SHP77 (cell line): ENCODE results near the gene APOL1.
"Not testable (repeated sequence)": the region's sequence is repeated elsewhere in the genome, so short reads cannot be mapped to it uniquely, and the experiment has no call there.

Experiments
- DNase-seq, 2 experiments: peaks; one replicate each; lab custom pipeline; 2025; lab: John Stamatoyannopoulos, UW

The APOL1 gene

DNA sequence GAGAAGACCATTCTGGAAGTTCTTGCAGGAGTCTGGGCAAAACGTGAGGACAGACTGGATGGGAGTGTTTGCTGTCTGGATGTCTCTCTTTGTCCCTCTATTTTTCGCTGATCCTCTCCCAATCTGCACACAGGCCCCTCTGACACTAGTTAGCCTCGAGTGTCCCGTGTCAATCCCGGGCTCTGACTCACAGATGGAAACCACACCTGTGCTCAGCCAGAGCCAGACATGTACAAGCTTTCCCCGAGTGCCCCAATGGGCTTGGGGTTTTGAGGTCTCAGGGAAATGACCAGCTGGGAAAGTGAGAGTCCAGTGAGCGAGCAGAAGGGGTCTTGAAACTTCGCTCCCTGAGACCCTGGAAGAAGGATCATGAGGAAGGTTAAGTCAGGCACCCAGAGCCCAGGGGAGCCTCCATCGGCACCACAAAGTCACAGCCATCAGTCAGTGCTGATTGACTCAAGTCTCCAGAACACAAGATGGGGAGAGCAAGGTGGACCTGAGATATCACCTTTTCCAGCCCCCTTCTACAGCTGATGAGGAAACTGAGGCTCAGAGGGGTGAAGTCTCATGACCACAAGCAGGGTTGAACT, 27.5 kb upstream of the APOL1 start:
- DNase-seq: no peak

DNA sequence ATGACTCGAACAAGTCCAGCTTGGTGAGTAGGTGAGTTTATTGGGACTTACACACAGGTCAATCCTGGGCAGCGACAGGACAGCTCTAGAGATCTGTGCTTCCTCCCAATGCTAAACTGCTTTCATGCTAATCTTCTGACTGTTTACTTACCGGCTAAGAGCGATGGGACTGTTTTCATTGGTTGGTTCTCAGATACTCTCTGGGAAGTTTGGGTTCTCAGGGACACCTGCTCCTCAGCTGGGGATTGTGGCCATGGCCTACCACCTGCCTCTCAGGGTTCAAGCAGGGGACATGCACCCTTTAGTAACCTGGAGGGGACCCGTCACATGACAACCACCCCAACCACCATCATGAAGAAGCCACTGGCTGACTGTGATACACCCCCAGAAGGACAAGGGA, 26.7 kb upstream of the APOL1 start:
- DNase-seq: no peak

GRCh38 chr22:36227396-36227795, 25.5 kb upstream of the APOL1 start:
- no peak for DNase-seq

DNA sequence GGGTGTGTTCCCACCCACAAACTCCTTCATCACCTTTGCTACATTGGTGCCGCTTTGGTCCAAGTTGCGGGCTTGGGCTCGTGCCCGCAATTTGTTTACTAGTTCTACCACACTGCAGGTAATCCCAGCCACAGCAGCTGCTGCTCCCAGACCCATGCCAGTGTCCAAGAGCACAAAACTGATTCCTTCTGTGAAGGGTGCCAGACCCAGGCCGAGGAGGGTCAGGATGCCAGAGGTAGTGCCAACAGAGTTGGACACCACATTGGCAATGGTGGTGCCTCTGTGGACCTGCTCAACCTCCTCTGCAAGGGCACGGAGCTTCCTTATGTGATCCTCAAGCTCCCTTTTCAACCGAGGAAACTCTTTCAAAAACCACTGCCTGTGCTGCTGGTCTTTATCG, 25.1 kb upstream of the APOL1 start:
- DNase-seq: no peak

DNA sequence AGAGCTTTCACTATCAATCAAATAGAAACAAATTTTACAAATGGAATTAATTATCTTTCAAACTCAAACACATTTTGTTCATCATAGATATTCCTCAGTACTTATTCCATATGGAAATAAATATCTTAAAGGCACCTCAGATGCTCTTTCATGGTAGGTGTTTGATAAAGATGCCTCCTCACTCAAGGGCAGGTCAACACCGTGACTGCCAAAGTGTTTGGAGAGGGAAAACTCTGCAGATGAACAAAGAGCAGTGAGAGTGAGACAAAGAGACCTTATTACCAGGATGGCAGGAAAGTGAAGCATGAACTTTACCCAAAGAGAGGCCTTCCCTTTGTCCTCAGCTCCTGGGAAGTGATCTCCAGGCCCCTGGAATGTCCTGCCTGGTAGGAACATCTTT, 24.6 kb upstream of the APOL1 start:
- DNase-seq: not testable (repeated sequence)

DNA sequence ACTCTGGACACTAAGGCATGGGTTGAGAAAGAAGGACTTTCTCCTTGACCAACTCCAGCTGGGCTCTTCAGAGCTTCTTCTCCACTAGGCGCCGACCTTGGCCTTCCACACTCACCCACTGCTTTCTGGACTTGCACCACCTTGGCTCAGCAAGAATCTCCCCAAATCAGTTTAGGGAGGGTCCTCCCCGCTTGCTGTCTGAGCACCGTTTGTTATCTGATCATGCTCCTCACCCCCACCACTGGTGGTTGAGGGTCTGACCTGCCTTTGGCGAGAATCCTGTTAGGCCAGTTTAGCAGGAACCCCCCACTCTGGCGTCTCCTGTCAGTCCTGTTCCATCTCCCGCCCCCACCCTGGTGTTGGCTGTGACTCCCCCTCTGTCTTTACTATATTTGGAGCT, 24.0 kb upstream of the APOL1 start:
- DNase-seq: no peak

GRCh38 chr22:36229649-36230048, 23.3 kb upstream of the APOL1 start:
- DNase-seq: not testable (repeated sequence)

DNA sequence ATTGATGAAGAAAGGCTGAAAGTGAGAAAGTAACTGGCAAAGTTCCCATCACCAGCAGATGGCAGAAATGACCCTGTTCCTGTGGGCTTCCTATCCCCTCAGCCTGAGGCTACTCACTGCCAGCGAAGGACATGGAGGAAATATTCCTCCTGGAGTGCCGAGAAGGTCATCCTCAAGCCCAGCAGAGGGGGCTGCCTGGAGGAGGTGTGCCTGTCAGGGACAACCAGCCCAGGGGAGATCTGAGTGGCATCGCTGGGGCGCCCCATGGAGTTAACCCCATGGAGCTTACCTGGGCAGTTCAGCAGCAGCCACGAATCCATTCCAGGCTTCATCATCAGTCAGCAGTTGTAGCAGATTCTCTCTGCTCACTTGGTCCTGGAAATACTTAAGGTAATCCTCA, 21.9 kb upstream of the APOL1 start:
- DNase-seq: not testable (repeated sequence)

GRCh38 chr22:36232715-36233401, 20.1 kb upstream of the APOL1 start:
- DNase-seq: no peak

- DNase-seq: no peak
These were observed 19.1 kb upstream of the APOL1 start for GRCh38 chr22:36233796-36234195.

- no peak for DNase-seq
These were observed 18.7 kb upstream of the APOL1 start for GRCh38 chr22:36234213-36234612.

GRCh38 chr22:36234919-36235318, 18.0 kb upstream of the APOL1 start:
- no peak for DNase-seq

DNA sequence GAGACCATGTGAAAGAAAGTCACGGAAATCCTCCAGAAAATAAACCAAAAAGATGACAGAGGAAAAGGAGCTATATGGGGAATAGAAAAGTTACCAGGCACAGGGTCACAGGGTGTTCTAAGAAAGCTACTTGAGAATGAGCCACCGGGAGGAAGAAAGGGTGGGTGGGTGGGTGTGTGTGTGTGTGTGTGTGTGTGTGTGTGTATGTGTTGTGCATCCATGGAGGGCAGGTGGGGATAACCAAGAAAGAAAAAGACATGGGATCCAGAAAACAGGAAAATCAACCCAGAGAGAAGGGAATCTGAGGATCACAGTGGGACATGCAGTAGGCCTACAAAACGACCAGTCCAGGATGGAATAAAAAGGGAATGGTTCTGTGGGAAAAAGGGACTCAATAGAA, 17.3 kb upstream of the APOL1 start:
- no peak for DNase-seq

DNA sequence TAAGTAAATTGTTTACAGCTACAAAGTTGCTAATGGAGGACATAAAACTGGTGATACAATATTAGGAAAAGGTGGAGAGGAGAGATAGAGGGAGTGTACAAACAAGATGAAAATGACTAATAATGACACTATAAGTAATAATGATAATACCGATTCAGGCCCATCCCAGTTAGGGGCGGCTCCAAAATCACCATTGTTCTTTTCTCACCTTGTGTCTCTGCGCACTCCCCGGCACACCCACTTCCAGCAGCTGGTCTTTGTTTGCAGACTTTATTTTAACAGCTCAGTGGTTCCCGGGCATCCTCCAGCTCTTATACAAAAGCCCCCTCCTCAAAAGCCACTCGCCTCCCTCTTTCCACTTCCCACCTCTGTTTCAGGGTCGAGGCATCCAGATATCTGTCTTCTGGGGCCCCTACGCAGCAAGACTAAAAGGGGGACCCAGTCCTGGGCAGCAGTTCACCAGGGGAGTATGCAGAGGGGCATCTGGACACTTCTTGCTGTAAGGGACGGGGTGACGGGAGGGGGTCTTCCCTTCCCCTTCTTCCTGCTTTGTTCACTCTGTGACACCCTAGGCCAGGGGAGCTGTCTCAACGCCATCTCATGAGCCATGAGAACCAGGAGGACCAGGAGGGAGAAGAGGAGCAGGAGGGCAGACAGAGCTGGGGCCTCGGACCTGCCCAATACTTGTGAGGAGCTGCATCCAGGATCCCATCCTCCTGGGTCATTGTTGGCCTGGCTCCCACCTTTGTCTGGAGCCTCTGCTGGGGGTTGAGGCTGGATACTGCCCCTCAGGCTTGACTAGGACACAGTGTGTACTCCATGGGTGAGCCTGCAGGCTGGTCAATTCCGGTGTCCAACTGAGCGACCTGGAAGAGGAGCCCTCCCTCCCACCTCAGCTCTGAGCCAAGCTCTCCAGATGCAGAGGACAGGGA, 16.3 kb upstream of the APOL1 start:
- no peak for DNase-seq

DNA sequence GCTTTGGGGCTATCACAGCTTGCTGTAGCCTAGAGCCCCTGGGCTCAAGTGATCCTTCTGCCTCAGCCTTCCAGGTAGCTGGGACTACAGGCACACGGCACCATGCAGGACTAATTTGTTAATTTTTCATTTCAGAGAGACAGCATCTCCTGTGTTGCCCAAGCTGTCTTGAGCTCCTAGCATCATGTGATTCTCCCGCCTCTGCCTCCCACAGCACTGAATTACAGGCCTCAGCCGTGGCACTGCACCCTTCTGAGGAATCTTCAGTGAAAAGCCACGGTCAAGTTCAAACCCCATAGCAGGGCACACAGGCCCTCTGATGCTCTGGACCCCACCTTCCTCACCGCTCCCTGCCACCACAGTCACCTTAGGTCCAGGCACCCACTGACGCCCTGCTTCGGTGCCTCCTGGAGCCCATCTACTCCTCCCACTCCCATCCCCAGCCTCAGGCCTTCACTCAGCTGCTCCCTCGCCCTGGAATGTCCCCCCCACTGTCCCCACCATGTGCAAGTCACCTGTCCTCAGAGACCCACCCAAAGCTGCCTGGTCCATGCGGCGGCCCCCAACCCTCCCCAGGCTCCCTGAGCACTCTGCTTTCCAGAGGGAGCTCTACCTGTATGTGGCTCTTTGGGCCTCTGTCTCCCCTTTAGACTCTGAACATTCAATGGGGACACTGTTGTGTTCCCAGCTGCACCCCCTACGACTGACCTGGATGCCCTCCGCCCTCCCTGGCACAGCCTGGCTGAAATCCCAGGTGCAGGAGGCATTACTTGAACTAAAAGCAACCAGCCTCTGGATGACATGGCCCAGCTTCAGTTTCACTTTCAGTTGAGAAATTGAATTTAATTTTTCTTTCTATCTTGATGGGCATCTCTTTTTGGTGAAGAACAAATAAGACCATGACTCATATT, 15.2 kb upstream of the APOL1 start:
- DNase-seq: no peak

DNA sequence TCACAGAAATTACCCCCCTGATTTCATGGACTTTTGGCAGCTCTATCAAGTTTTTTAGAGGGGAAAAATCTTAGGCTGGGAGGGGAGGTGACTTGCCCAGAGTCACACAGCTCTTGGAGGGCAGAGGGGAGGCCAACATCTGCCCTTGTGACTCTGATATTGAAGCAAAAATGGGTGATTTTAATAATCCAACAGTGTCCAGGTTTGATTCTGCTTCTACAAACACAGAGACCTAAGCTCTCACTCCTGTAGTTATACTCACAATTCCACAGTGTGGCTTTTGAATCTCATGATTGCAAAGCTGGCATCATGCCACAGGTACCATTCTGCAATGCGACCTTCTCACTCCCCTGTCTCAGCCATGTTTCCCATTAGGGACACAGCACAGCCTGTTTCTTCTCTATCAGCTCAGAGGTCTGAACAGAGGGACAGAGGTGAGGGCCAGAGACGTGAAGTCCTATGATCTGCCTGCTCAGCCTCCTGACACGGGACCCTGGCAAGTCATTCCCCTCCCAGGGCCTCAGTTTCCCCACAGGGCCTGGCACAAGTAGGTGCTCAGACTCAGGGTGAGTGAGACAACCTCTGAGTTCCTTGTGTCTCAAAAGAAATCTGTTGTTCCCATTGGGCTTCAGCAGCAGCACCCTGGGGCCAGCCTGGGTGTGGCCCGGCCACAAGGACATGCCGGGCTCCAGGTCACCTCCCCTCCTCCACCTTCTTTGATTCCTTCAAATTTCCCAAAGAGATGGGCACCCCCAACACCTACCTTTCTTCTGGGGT, 14.4 kb upstream of the APOL1 start:
- no peak for DNase-seq

DNA sequence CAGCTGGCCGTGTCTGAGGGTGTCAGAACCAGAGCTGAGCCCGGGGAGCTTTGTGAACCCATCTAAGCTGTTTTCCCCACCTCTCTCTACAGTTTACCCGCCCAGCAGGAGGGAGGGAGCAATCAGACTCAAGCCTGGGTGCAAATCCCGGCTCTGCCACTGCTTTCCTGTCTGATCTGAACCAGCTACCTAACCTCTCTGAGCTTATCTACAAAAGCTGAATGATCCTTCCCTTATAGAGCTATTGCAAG, 13.9 kb upstream of the APOL1 start:
- DNase-seq: no peak

- peak; percentile 91 to 96 for DNase-seq
These were observed 13.3 kb upstream of the APOL1 start, which contains the start of gene APOL2 for GRCh38 chr22:36239401-36240171. TSS of gene APOL2 (minus strand) at chr22:36239527. CDS start at chr22:36233162, 6,365 bp downstream.

DNA sequence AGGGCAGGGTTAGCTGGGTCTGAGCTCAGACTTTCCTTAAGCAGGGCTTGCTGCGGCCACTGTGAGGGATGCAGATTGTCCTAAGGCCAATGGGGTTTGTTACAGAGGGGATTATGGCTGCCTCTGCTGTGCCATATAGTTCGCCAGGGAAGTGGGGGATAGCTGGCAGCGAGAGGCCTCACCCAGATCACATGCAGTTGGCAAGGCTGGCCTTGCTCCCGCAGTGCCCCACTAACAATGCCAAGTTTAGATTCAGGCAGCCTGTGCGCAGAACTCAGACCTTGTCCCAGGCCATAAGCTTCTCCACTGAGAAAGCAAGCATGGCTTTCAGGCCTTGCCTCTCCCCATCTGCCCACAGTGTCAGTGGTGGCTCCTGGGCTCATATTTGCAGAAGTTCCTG, 8.9 kb upstream of the APOL1 start:
- DNase-seq: no peak
